ENCODE data around the gene RAB42. TPM values are rescaled to one million over a fixed set of nuclear protein-coding genes. Genes with fewer than 3 reads are reported as not detected.

RAB42 gene
- total and polyA plus RNA-seq, 9 of the 15 experiments (the other 6 are each of a cell fraction or from before 2014, with no cell fraction given) = 0.07 to 0.14 (median 0.12) TPM; not detected in 6

DNA sequence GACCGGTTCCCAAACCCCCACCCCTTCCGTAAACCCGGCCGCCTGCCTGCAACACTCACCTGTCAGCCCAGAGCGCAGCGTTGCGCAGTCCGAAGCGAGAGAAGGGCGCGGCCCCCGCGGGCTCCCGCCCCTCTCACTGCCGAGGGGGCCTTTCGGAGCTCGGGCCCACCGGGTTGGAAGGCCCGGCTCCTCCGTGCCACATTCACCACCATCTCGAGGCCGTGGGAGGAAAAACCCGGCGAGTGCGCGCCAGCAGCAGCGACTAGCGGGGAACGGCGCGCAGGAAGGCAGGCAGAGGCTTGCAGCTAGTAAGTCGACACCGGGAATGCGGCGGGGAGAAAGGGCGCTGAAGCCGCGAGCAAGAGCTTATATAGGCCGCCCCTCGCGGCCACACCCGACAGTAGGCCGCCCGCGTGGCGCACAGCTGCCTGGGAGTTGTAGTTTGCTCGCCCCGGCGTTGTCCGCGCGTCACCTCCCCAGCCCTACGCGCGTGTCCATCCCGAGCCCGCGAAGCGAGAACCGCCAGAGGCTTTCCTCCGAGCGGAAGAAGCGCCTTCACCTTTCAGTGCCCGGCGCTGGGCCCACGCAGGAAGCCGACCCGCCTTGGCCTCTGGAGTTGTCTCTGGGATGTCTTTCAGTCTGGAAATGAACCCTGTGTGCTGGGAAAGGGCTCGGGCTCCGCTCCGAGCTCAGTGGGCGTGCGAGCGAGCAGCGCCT, 10.4 kb upstream of the RAB42 start (continued):
- TF ChIP-seq, protein P1, sequence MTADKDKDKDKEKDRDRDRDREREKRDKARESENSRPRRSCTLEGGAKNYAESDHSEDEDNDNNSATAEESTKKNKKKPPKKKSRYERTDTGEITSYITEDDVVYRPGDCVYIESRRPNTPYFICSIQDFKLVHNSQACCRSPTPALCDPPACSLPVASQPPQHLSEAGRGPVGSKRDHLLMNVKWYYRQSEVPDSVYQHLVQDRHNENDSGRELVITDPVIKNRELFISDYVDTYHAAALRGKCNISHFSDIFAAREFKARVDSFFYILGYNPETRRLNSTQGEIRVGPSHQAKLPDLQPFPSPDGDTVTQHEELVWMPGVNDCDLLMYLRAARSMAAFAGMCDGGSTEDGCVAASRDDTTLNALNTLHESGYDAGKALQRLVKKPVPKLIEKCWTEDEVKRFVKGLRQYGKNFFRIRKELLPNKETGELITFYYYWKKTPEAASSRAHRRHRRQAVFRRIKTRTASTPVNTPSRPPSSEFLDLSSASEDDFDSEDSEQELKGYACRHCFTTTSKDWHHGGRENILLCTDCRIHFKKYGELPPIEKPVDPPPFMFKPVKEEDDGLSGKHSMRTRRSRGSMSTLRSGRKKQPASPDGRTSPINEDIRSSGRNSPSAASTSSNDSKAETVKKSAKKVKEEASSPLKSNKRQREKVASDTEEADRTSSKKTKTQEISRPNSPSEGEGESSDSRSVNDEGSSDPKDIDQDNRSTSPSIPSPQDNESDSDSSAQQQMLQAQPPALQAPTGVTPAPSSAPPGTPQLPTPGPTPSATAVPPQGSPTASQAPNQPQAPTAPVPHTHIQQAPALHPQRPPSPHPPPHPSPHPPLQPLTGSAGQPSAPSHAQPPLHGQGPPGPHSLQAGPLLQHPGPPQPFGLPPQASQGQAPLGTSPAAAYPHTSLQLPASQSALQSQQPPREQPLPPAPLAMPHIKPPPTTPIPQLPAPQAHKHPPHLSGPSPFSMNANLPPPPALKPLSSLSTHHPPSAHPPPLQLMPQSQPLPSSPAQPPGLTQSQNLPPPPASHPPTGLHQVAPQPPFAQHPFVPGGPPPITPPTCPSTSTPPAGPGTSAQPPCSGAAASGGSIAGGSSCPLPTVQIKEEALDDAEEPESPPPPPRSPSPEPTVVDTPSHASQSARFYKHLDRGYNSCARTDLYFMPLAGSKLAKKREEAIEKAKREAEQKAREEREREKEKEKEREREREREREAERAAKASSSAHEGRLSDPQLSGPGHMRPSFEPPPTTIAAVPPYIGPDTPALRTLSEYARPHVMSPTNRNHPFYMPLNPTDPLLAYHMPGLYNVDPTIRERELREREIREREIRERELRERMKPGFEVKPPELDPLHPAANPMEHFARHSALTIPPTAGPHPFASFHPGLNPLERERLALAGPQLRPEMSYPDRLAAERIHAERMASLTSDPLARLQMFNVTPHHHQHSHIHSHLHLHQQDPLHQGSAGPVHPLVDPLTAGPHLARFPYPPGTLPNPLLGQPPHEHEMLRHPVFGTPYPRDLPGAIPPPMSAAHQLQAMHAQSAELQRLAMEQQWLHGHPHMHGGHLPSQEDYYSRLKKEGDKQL (CRISPR knock-in tag; IDR thresholded peaks at IDR 0.05; ENCODE audit: borderline replicate concordance) = no peak; the same call in 1 of the 2 replicates
- no peak for TF ChIP-seq NR4A1 (CRISPR knock-in tag; IDR thresholded peaks at IDR 0.05)
- TF ChIP-seq NR4A1 (tag; IDR thresholded peaks at IDR 0.05) = no peak; the same call in none of the 2 replicates
- TF ChIP-seq ATF7 (IDR thresholded peaks at IDR 0.05) = peak; percentile 90
- no peak for TF ChIP-seq SRSF9 (IDR thresholded peaks at IDR 0.05; ENCODE audit: borderline replicate concordance, low read depth, low read length)
- TF ChIP-seq RBM34 (IDR thresholded peaks at IDR 0.05; ENCODE audit: borderline replicate concordance, insufficient read depth, low read length) = no peak; the same call in 1 of the 2 replicates
- TF ChIP-seq ZNF124 (CRISPR knock-in tag; IDR thresholded peaks at IDR 0.05) = no peak
- TF ChIP-seq ETV1 (tag; conservative IDR thresholded peaks at IDR 0.05; ENCODE audit: low read depth) = peak; percentile 75
- no peak for TF ChIP-seq ZSCAN32 (CRISPR knock-in tag; IDR thresholded peaks at IDR 0.05)
- TF ChIP-seq NFE2 (IDR thresholded peaks at IDR 0.05; ENCODE audit: low read depth) = no peak; the same call in 1 of the 2 replicates
- TF ChIP-seq, protein P2, sequence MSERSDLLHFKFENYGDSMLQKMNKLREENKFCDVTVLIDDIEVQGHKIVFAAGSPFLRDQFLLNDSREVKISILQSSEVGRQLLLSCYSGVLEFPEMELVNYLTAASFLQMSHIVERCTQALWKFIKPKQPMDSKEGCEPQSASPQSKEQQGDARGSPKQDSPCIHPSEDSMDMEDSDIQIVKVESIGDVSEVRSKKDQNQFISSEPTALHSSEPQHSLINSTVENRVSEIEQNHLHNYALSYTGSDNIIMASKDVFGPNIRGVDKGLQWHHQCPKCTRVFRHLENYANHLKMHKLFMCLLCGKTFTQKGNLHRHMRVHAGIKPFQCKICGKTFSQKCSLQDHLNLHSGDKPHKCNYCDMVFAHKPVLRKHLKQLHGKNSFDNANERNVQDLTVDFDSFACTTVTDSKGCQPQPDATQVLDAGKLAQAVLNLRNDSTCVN (CRISPR knock-in tag; IDR thresholded peaks at IDR 0.05) = peak; percentile 84; the same call in 1 of the 2 replicates
- peak; percentile 75; the same call in 1 of the 2 replicates for TF ChIP-seq TCF7 (IDR thresholded peaks at IDR 0.05; ENCODE audit: borderline replicate concordance)
- TF ChIP-seq NCOA2 (IDR thresholded peaks at IDR 0.05; ENCODE audit: partially characterized antibody in 2 of 2) = no peak
- peak; percentile 46 for TF ChIP-seq FOXK1 (CRISPR knock-in tag; IDR thresholded peaks at IDR 0.05; ENCODE audit: borderline replicate concordance)
- peak; percentile 100 for TF ChIP-seq MTA3 (IDR thresholded peaks at IDR 0.05; ENCODE audit: borderline replicate concordance)
- TF ChIP-seq, protein P3, sequence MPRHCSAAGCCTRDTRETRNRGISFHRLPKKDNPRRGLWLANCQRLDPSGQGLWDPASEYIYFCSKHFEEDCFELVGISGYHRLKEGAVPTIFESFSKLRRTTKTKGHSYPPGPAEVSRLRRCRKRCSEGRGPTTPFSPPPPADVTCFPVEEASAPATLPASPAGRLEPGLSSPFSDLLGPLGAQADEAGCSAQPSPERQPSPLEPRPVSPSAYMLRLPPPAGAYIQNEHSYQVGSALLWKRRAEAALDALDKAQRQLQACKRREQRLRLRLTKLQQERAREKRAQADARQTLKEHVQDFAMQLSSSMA (CRISPR knock-in tag; IDR thresholded peaks at IDR 0.05) = peak; percentile 47; the same call in 1 of the 2 replicates
- TF ChIP-seq GTF2E2 (tag; IDR thresholded peaks at IDR 0.05) = peak; percentile 100
- TF ChIP-seq NELFE (IDR thresholded peaks at IDR 0.05; ENCODE audit: insufficient read depth, insufficient read length) = peak; percentile 99
- TF ChIP-seq BRD4 (IDR thresholded peaks at IDR 0.05) = peak; percentile 82; the same call in 1 of the 2 replicates
